GM12892 (cell line): ENCODE results near the gene PPIF.

Experiments used
- DNase-seq: peaks from one replicate; pipeline ENCODE4 v3.0.0; 2011; ENCODE audit not compliant: insufficient read length
- FAIRE-seq: peaks from 2 replicates; lab custom pipeline; 2011; peaks lifted over from hg19 to GRCh38; lab: Jason Lieb, UNC
- POLR2A ChIP-seq: IDR thresholded peaks from 2 replicates; pipeline ENCODE4 v1.6.1; 2011; ENCODE audit warnings: low read depth, low read length, control low read depth
- POLR2AphosphoS5 ChIP-seq: IDR thresholded peaks from 2 replicates; pipeline ENCODE4 v1.6.1; 2011; ENCODE audit warnings: low read depth, low read length, control low read depth
- TAF1 ChIP-seq: IDR thresholded peaks from 2 replicates; pipeline ENCODE4 v1.6.1; 2011; ENCODE audit warnings: low read depth, mild to moderate bottlenecking, control low read depth, low read length, borderline replicate concordance

Gene PPIF

DNA sequence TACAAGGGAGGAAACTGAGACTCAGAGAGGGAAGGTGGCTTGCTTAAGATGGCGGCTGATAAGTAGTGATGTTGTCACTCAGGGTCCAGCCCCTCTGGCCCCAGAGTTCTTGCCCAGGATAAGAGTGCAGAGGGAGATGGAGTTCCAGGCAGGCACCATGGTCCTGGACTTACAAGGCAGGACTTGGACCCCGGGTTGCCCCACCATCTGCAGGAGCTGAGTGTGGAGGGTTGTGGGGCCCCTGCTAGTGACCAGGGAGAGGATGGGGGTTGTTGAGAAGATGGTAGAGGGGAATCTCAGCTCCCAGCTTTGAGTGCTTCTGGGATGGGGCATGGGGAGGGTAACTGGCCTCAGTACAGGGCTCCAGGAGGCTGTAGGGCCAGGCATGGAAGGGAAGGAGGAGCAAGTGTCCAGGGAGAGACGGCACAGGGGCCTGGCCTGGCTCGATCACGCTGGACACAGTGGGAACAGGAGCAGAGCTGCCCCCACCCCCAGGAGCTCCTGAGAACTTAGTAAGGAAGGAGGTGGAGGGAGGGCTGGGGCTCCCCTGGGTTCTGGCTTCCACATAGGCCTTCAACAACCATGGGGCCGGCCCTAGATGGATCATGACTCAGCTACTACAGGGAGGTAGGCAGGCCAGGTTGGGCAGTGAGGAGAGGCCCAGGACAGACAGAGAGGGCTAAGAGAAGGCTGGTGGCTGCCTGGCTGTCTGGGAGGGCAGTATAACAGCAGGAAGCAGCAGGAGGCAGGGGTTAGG, 28.2 kb downstream of the PPIF start:
- no peak for FAIRE-seq
- no peak for TF ChIP-seq POLR2A
- DNase-seq = no peak

DNA sequence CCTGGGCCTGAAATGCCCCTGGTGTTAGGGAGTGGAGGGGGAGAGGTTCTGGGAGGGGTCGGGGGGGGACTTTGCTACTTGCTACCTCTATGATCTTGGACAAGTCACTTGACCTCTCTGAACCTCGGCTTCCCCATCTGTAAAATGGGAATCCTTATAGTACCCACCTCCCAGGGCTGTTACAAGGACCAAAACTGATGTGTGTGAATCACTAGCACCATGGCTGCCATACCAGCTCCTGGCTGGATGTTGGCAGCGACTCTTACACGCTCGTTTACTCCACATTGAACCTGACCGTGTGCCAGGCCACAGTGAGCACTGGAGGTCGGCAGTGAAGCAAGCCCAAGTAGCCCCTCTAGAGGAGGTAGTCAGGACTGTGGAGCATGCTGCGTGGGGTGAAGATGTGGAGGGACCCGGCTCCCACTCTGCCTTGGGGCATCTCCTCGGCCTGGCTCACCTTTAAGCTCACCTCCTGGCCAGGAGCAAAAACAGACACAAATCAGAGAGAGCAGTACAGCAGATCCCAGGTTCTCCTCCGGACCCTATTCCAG, 28.9 kb downstream of the PPIF start:
- DNase-seq = no peak
- no peak for FAIRE-seq
- TF ChIP-seq TAF1 = no peak
- no peak for TF ChIP-seq POLR2AphosphoS5
- no peak for TF ChIP-seq POLR2A

DNA sequence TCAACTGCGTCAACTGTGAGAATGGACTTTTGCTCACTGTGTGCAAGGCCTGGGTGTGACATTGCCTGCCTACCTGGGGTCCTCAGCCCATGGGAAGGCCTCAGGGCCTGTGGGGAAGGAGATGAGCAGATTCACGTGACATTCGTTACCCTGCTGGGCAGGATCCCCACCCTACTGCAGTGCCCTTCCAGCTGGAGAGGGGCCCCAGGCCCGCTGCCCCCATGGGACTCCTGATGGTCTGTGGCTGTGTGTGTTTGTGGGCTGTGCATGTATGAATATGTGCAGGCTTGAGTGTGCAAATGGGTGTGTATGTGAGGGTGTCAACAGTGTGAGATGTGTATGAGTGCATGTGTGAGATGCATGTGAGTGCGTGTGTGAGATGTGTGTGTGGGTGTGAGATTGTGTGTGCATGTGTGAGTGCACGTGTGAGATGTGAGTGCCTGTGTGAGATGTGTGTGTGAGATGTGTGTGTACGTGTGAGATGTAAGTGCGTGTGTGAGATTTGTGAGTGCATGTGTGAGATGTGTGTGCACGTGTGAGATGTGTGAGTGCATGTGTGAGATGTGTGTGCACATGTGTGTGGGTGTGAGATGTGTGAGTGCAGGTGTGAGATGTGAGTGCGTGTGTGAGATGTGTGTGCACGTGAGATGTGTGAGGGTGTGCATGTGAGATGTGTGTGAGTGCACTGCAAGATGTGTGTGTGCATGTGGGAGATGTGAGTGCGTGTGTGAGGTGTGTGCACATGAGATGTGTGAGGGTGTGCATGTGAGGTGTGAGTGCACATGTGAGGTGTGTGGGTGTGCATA, 29.7 kb downstream of the PPIF start:
- no peak for FAIRE-seq
- TF ChIP-seq POLR2A = no peak
- TF ChIP-seq TAF1 = no peak
- no peak for TF ChIP-seq POLR2AphosphoS5
- no peak for DNase-seq

DNA sequence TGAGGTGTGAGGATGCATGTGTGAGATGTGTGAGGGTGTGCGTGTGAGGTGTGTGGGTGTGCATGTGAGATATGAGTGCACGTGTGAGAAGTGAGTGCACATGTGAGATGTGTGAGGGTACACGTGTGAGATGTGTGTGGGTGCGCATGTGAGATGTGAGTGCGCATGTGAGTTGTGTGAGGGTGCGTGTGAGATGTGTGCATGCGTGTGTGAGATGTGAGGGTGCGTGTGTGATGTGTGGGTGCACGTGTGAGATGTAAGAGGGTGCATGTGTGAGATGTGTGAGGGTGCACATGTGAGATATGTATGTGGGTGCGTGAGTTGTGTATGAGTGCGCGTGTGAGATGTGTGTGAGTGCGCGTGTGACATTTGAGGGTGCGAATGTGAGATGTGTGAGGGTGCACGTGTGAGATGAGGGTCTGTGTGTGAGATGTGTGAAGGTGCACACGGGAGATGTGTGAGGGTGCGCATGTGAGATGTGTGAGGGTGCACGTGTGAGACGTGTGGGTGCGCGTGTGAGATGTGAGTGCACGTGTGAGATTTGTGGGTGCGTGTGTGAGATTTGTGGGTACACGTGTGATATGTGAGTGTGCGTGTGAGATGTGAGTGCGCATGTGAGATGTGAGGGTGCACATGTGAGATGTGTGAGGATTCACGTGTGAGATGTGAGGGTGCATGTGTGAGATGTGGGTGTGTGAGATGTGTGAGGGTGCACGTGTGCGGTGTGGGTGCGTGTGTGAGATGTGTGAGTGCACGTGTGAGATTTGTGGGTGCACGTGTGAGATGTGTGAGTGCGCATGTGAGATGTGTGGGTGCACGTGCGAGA, 30.5 kb downstream of the PPIF start:
- FAIRE-seq = no peak
- no peak for TF ChIP-seq TAF1
- no peak for TF ChIP-seq POLR2AphosphoS5
- no peak for TF ChIP-seq POLR2A
- DNase-seq = no peak

DNA sequence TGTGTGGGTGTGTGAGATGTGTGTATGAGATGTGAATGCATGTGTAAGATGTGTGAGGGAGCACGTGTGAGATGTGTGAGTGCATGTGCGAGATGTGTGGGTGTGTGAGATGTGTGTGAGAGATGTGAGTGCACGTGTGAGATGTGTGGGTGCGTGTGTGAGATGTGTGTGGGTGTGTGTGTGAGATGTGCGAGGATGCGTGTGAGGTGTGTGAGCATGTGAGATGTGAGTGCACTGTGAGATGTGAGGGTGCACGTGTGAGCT, 31.0 kb downstream of the PPIF start:
- FAIRE-seq = no peak

DNA sequence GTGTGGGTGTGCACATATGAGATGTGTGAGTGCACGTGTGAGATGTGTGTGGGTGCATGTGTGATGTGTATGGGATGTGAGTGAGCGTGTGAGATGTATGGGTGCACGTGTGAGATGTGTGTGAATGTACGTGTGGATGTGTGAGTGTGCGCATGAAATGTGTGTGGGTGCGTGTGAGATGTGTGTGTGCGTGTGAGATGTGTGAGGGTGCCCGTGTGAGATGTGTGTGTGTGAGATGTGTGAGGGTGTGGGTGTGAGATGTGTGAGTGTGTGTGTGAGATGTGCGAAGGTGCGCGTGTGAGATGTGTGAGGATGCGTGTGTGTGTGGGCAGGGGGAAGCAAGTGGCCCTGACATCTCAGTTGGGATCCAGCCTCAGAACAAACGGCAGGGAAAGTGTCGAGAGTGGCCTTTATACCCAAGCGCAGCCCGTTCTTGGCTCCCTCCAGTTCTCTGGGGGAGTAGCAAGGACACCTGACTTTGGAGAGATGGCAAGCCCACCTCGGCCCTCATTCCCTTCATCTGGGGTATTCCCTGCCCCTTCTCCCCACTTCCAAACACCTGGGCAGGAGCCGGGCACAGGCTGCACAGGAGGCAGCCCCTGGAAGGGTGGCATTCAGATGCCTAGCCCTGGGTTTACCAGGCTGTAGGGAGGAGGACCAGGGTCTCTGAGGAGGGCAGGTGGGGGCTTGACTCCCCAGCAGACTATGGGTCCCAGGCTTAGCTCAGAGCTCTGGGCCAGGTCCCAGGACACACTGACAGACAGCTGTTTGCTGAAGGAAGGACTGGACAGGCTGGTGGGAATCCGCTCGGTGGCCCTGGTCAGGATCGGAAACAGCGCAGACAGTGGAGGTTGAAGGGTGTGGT, 31.6 kb downstream of the PPIF start:
- FAIRE-seq (no peak), DNase-seq (no peak)
- TF ChIP-seq POLR2A (no peak), TAF1 (no peak), POLR2AphosphoS5 (no peak)

More for the DNA sequence above, 31.0 kb downstream of the PPIF start:
- TF ChIP-seq TAF1 = no peak
- TF ChIP-seq POLR2A = no peak
- no peak for TF ChIP-seq POLR2AphosphoS5
- no peak for DNase-seq

DNA sequence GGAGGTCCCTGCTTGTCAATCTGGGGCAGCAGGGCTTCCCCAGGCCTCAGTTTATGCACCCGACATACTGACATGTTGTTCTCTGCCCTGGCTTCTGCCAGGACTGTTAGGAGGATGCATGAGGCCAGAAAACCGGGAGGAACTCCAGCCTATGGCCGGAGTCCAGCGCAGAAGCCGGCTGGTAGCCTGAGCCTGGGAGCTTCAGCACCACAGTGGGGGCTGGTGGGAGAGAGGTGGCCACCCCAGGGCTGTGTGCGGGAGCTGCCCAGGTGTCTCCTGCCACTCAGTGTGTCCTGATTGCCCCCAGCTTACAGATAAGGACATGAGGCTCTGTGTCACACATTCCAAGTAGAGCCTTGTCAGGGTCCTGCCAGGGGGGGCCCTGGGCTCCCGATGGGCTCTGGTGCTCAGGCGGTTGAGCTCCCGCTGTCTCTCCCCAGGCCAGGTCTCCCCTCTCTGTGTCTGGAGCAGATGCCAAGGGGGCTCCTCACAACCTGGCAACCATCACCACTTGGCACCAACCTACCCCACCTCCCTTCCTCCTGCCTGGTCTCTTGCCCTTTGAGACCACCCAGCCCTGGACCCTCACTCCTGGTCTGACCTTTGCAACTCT, 32.3 kb downstream of the PPIF start:
- DNase-seq (no peak), FAIRE-seq (no peak)

DNA sequence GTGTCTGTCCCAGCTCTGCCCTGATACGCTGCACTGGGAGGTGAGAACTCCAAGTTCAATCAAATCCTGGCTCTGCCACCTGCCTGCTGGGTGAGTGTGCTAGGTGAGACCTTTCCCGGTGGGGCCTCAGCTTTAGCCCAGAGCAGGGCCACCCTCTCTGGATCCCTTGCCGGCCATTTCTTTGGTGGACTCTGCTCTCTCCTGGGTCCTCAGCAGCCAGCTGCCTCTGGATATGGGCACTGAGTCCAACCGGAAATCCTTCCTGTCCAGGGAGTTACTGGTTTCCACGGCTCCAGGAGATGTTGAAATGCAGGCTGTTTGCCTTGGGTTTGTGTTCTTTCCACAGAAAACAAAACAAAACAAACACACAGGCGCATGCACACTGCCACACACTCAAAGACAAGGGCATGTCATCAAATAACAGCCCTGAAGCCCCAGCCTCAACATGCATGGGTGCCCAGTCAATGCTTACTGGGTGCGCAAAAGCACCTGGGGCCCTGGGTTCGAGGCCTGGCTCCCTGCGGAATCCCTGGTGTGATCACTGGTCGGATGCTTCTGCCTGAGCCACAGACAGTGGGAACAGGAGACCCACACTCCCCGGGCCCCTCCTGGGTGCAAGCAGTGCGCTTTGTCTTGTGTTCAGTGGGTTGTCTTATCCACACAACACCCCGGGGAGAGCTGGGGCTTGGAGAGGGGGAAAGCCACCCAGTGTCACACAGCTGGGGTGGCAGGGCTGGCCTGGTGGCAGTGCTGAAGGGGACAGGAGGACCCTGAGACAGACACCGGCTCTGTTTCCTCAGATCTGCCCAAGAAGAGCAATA, 33.1 kb downstream of the PPIF start:
- no peak for TF ChIP-seq TAF1
- no peak for TF ChIP-seq POLR2A
- TF ChIP-seq POLR2AphosphoS5 = no peak
- DNase-seq = no peak
- FAIRE-seq = no peak

More for the DNA sequence above, 32.3 kb downstream of the PPIF start:
- TF ChIP-seq POLR2A (no peak), TAF1 (no peak), POLR2AphosphoS5 (no peak)

DNA sequence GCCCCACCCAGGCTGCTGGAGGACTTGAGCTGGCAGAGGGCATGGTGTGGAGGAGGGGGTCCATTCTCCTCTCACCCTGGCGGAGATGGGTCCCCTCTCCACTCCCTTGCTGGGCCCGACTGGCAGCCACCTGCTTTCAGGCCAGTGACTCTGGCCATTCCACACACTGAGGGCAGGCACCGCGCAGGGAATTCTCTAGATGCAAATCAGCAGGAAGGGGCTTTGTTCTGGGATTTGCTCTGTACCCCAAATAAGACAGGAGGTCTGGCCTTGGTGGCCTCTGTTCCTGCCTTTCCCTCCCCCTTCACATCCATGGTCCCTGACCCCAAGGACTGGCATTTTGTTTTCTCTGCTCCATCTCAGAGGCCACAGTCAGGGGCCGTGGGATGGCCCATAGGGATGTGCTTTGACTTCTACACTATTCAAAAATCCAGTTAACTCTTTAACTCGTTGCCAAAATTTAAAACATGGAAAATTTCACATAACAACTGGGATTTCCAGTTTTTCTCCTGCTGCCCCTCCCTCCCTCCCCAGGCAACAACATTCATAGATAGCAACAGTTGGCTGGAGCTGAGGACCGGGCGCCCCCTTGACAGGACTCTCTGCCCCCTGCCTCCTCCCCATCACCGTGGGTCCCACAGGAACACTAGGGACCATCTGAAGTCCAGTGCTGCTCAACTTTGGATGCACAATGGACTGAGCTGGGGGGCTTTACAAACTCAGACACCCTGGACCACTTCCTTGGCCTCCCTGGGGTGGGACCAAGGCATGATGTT, 33.9 kb downstream of the PPIF start:
- FAIRE-seq = no peak

More for the DNA sequence above, 33.9 kb downstream of the PPIF start:
- no peak for TF ChIP-seq TAF1
- no peak for TF ChIP-seq POLR2AphosphoS5
- no peak for TF ChIP-seq POLR2A
- DNase-seq = no peak
